IMR-90 (cell line): ENCODE measurements around the gene DHX34. TPM values are rescaled to one million over a fixed set of nuclear protein-coding genes. Genes with fewer than 3 reads are reported as not detected.

Source experiments
- ATAC-seq: fragments of 200-7000 bp; cut with Tn5 transposase; 2 replicates; pipeline ENCODE4 v1.9.1; 2020; ENCODE audit warnings: low read depth, mild to moderate bottlenecking, moderate library complexity
- BruUV-seq: library from RNA; stranded (reverse); fragments of 400-500 nt; replicated peaks from 2 replicates; lab custom pipeline; 2021; lab: Mats Ljungman, UMichigan
- CTCF ChIA-PET: fragments of 300-600 bp; formaldehyde crosslinking; extraction: SDS; loops from one replicate; lab custom pipeline; 2021; ENCODE audit warnings: antibody characterized with exemption; lab: Yijun Ruan, JAX
- POLR2A ChIA-PET: fragments of 300-600 bp; sonication (Branson Sonifier 250); formaldehyde crosslinking; loops from one replicate; lab custom pipeline; 2022; ENCODE audit warnings: antibody characterized with exemption; ENCODE audit not compliant: unreplicated experiment; lab: Charles Lee
- DNase-seq: peaks from one replicate; pipeline ENCODE4 v3.0.0; 2013
- H2AFZ ChIP-seq: replicated peaks from 2 replicates; pipeline ENCODE3; 2013; ENCODE audit warnings: low read length, mild to moderate bottlenecking; ENCODE audit not compliant: poor library complexity
- H2AK5ac ChIP-seq: 2 replicates; pipeline ENCODE4 v1.6.1; 2013; ENCODE audit warnings: low read depth, low read length, inconsistent platforms
- H2AK9ac ChIP-seq: replicated peaks from 2 replicates; pipeline ENCODE3; 2013; ENCODE audit warnings: mild to moderate bottlenecking, low read depth, low read length, moderate library complexity; ENCODE audit not compliant: poor library complexity
- H2BK120ac ChIP-seq: 2 replicates; pipeline ENCODE4 v1.6.1; 2013; ENCODE audit warnings: low read depth, low read length, inconsistent platforms
- H2BK15ac ChIP-seq: 3 replicates; pipeline ENCODE4 v1.6.1; 2013; ENCODE audit warnings: low read depth, low read length, inconsistent platforms
- H2BK20ac ChIP-seq: 2 replicates; pipeline ENCODE4 v1.6.1; 2013; ENCODE audit warnings: low read depth, mild to moderate bottlenecking, inconsistent platforms, low read length, moderate library complexity
- H2BK5ac ChIP-seq: 2 replicates; pipeline ENCODE4 v1.6.1; 2013; ENCODE audit warnings: mild to moderate bottlenecking, low read depth, low read length, inconsistent platforms; ENCODE audit not compliant: poor library complexity, severe bottlenecking
- H3K14ac ChIP-seq: replicated peaks from 2 replicates; pipeline ENCODE4 v1.6.1; 2013; ENCODE audit warnings: low read depth, low read length, inconsistent platforms
- H3K18ac ChIP-seq: 2 replicates; pipeline ENCODE4 v1.6.1; 2013; ENCODE audit warnings: low read depth, low read length, control low read depth
- H3K23ac ChIP-seq: 2 replicates; pipeline ENCODE4 v1.6.1; 2013; ENCODE audit warnings: low read depth, low read length, inconsistent platforms
- H3K27ac ChIP-seq: 2 replicates; pipeline ENCODE4 v1.5.1; 2013; ENCODE audit warnings: mild to moderate bottlenecking, control low read depth, low read length; ENCODE audit not compliant: insufficient read depth
- H3K27me3 ChIP-seq: 2 replicates; pipeline ENCODE4 v1.6.1; 2013; ENCODE audit warnings: low read length; ENCODE audit not compliant: control insufficient read depth, insufficient read depth
- H3K36me3 ChIP-seq: 2 replicates; pipeline ENCODE4 v1.6.1; 2013; ENCODE audit warnings: low read length, mixed read lengths; ENCODE audit not compliant: control insufficient read depth, insufficient read depth
- H3K4ac ChIP-seq: 2 replicates; pipeline ENCODE4 v1.6.1; 2013; ENCODE audit warnings: low read depth, low read length, inconsistent platforms
- H3K4me1 ChIP-seq: 2 replicates; pipeline ENCODE4 v1.6.1; 2013; ENCODE audit warnings: low read length, mixed read lengths; ENCODE audit not compliant: control insufficient read depth, insufficient read depth
- H3K4me2 ChIP-seq: 2 replicates; pipeline ENCODE4 v1.6.1; 2013; ENCODE audit warnings: low read depth, mild to moderate bottlenecking, control low read depth, low read length, moderate library complexity
- H3K4me3 ChIP-seq: 2 replicates; pipeline ENCODE4 v1.5.1; 2013; ENCODE audit warnings: low read depth, mild to moderate bottlenecking, control low read depth, low read length, moderate library complexity; ENCODE audit not compliant: insufficient read depth
- H3K56ac ChIP-seq: 2 replicates; pipeline ENCODE4 v1.6.1; 2013; ENCODE audit warnings: low read length, inconsistent platforms; ENCODE audit not compliant: insufficient read depth; ENCODE audit errors: extremely low read depth
- H3K79me1 ChIP-seq, 2 experiments: 2 replicates each; pipeline ENCODE4 v1.6.1; 2013; ENCODE audit warnings: low read length in 2 of 2, inconsistent platforms in 1 of 2, low read depth in 1 of 2
- H3K9ac ChIP-seq: 2 replicates; pipeline ENCODE4 v1.6.1; 2013; ENCODE audit warnings: low read depth, low read length, control low read depth
- H3K9me1 ChIP-seq: 2 replicates; pipeline ENCODE4 v1.6.1; 2013; ENCODE audit warnings: low read length, inconsistent platforms; ENCODE audit not compliant: insufficient read depth
- H3K9me3 ChIP-seq: 2 replicates; pipeline ENCODE4 v1.6.1; 2013; ENCODE audit warnings: low read length; ENCODE audit not compliant: control insufficient read depth, insufficient read depth
- H4K20me1 ChIP-seq: 2 replicates; pipeline ENCODE4 v1.6.1; 2013; ENCODE audit warnings: low read length, inconsistent platforms; ENCODE audit not compliant: insufficient read depth
- H4K5ac ChIP-seq: 2 replicates; pipeline ENCODE4 v1.6.1; 2013; ENCODE audit warnings: mild to moderate bottlenecking, low read depth, low read length, control low read depth
- H4K8ac ChIP-seq, 2 experiments: 2 replicates each; pipeline ENCODE4 v1.6.1; 2013; ENCODE audit warnings: low read depth in 2 of 2, low read length in 2 of 2, control low read depth in 1 of 2, inconsistent platforms in 1 of 2
- H4K91ac ChIP-seq: 2 replicates; pipeline ENCODE4 v1.6.1; 2013; ENCODE audit warnings: low read depth, low read length, inconsistent platforms; ENCODE audit not compliant: insufficient read depth
- ELK1 ChIP-seq: fragments of 150-350 bp; IDR thresholded peaks from 2 replicates; pipeline ENCODE4 v1.6.1; 2016; ENCODE audit warnings: low read depth, mild to moderate bottlenecking, low read length, moderate library complexity, borderline replicate concordance
- WGBS, 2 experiments: methylation state at CpG; one replicate each; pipeline versions ENCODE4 v1.1.5 to v1.1.7; 2013; ENCODE audit warnings: missing lambda C conversion rate in 2 of 2; ENCODE audit not compliant: insufficient read length in 1 of 2; ENCODE audit errors: extremely low coverage in 2 of 2; 5-methylcytosine and 5-hydroxymethylcytosine counted together
- dilution Hi-C: fragments of 300-500 bp; cut with HindIII; formaldehyde crosslinking; loops from one replicate; pipeline ENCODE4 v1.14.3; 2018; ENCODE audit warnings: low sequenced_read_pairs; ENCODE audit not compliant: unreplicated experiment
- in situ Hi-C: fragments of 300-500 bp; cut with MboI; formaldehyde crosslinking; loops from 3 replicates; pipeline ENCODE4 v1.14.3; 2019; ENCODE audit warnings: low sequenced_read_pairs, inconsistent platforms, mixed read lengths
- intact Hi-C: fragments of 100-400 bp; cut with micrococcal nuclease; formaldehyde crosslinking; loops from 2 replicates; pipeline ENCODE4 v1.10.0; 2022
- polyA plus RNA-seq, 3 experiments: library from polyadenylated mRNA; depleted of rRNA; stranded (reverse); fragments of >200 nt; gene quantifications; 2 replicates each; pipeline ENCODE4 v1.2.3, GENCODE V29; 2012; ENCODE audit warnings: low replicate concordance in 1 of 3
- total RNA-seq: library from RNA; depleted of rRNA; stranded (reverse); fragments of >200 nt; gene quantifications from 2 replicates; pipeline ENCODE4 v1.2.3, GENCODE V29; 2012

Gene DHX34
- total and polyA plus RNA-seq, 2 of the 4 experiments (the other 2 are of a cell fraction) = 4.5 to 13.7 TPM

- dilution Hi-C loops (no loop called here), intact Hi-C loops (no loop called here), in situ Hi-C loops (no loop called here)
- Histone ChIP-seq H3K27me3 (peaks cover 8% of the 10 kb centered on the region), H4K5ac (no peak overlapping the region), H3K56ac (no peak overlapping the region), H3K9me1 (0 out of 2 replicates have a peak, but pooled peaks cover 3% of the 10 kb centered on the region), H3K18ac (no peak overlapping the region), H3K36me3 (no peaks in the 10 kb centered on the region), H2AK9ac (no peak overlapping the region), H3K79me1 (no peaks in the 10 kb centered on the region), H2BK5ac (no peak overlapping the region), H3K27ac (no peak overlapping the region), H2BK120ac (no peak overlapping the region), H3K9ac (no peak overlapping the region), H4K8ac (no peak overlapping the region), H3K4me3 (no peak overlapping the region), H4K20me1 (no peaks in the 10 kb centered on the region), H4K91ac (no peak overlapping the region), H3K14ac (no peak overlapping the region), H3K4ac (no peak overlapping the region), H3K4me1 (no peaks in the 10 kb centered on the region), H2AFZ (peak overlapping the region; percentile 5), H2BK20ac (no peak overlapping the region), H2AK5ac (no peak overlapping the region), H3K4me2 (no peak overlapping the region), H3K23ac (no peak overlapping the region), H2BK15ac (no peak overlapping the region), H3K9me3 (peaks cover 2% of the 10 kb centered on the region)
- no TSS peak for BruUV-seq
- TF ChIP-seq ELK1 = no peak
- POLR2A ChIA-PET = no interaction called here
- DNase-seq (no peak), ATAC-seq (no peak)
- WGBS, 2 experiments = 60% methylated on average over 1 of the region's 9 CpGs; no CpG with 5 or more reads in 1 of the 2 experiments
- CTCF ChIA-PET = interaction anchor here (1.0 kb wide), 1 partner anchor 24 kb away, joined by 3 read pairs; the partner anchor contains the start of gene DHX34
These were observed 24.6 kb upstream of the DHX34 start for GRCh38 chr19:47324502-47324901.
